Measurements from ENCODE around the gene ENPP6. TPM values are rescaled to one million over a fixed set of nuclear protein-coding genes. Genes with fewer than 3 reads are reported as not detected.

The ENPP6 gene
- total RNA-seq, 1 experiment from 2014 or later = not detected

DNA sequence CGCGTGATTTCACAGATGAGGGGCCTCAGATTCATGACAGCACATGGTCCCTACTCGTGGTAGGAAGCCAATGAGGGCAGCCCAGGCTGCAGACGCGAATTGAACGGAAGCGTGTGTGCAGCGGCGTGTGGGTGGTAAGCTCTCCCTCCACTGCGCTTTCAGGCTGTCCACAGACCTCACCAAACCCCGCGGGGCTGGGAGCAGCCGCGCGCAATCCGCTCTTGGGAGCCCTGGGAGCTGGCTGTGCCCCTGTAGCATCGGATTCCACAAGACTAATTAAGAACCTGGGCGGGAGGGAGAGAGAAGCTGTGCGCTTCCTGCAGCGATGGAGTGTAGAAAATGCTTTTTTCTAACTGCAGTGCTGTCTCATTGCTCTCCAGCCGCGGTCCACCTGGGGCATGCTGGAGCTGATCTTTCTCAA lies 177.7 kb downstream of the ENPP6 start:
- no peak overlapping the region for H3K4me3 ChIP-seq (ENCODE audit: low read depth, low read length)
- no peaks in the 10 kb centered on the region for H3K27me3 ChIP-seq (replicated peaks; ENCODE audit: control insufficient read depth, insufficient read depth, low read length)
- H3K36me3 ChIP-seq (ENCODE audit: control insufficient read depth, insufficient read depth, low read length) = no peaks in the 10 kb centered on the region
- Mint-ChIP-seq H3K27me3 (ENCODE audit: insufficient read depth, unreplicated experiment) (peaks cover 15% of the 10 kb centered on the region), H3K36me3 (ENCODE audit: insufficient read depth, unreplicated experiment) (no peaks in the 10 kb centered on the region), H3K4me1 (ENCODE audit: low read depth, unreplicated experiment) (no peaks in the 10 kb centered on the region), H3K27ac (ENCODE audit: unreplicated experiment) (no peak overlapping the region), H3K9me3 (ENCODE audit: unreplicated experiment) (peaks cover 10% of the 10 kb centered on the region), H3K4me3 (ENCODE audit: unreplicated experiment) (no peak overlapping the region)
- no peaks in the 10 kb centered on the region for H3K4me1 ChIP-seq
- no peak for DNase-seq
- CTCF ChIA-PET = no interaction called here
- intact Hi-C loops (cut with micrococcal nuclease; ENCODE audit: unreplicated experiment) = no loop called here
- H3K9me3 ChIP-seq = peaks cover under 1% of the 10 kb centered on the region; the same call in 1 of the 2 replicates
- BruUV-seq (replicated peaks) = no TSS peak
- TF ChIP-seq CTCF (IDR thresholded peaks at IDR 0.05; ENCODE audit: insufficient read depth in 1 of 2, low read depth in 1 of 2, low read length in 1 of 2, severe bottlenecking in 1 of 2, unreplicated experiment in 1 of 2) = no peak
- POLR2A ChIA-PET = no interaction called here
